Neural cell (in vitro differentiated cells): Measurements from ENCODE around the gene SNRPB.

Experiments used
- EP300 ChIP-seq: fragments of 450-650 bp; conservative IDR thresholded peaks from 2 replicates; pipeline ENCODE4 v1.6.1; 2014; ENCODE audit warnings: antibody characterized with exemption, mild to moderate bottlenecking, moderate library complexity; ENCODE audit not compliant: poor library complexity, severe bottlenecking
- EZH2 ChIP-seq: fragments of 200-600, 300-800 bp; shearing (Covaris generic), sonication (generic); IDR thresholded peaks from 2 replicates; pipeline ENCODE4 v1.6.1; 2014; ENCODE audit warnings: antibody characterized with exemption, low read length, borderline replicate concordance, mild to moderate bottlenecking; ENCODE audit not compliant: insufficient read depth, poor library complexity, severe bottlenecking
- POLR2AphosphoS5 ChIP-seq: IDR thresholded peaks from 2 replicates; pipeline ENCODE4 v1.6.1; 2012
- RAD21 ChIP-seq: fragments of 450-650 bp; conservative IDR thresholded peaks from 2 replicates; pipeline ENCODE4 v1.6.1; 2014; ENCODE audit warnings: antibody characterized with exemption, mild to moderate bottlenecking, moderate library complexity
- TAF1 ChIP-seq: IDR thresholded peaks from 2 replicates; pipeline ENCODE4 v1.6.1; 2012; ENCODE audit warnings: low read depth
- TF ChIP-seq, protein P1 (sequence below): fragments of 450-650 bp; IDR thresholded peaks from 2 replicates; pipeline ENCODE4 v1.5.1; 2014; ENCODE audit warnings: antibody characterized with exemption, mild to moderate bottlenecking, moderate library complexity; ENCODE audit not compliant: poor library complexity, severe bottlenecking
- TF ChIP-seq, protein P2 (sequence below): IDR thresholded peaks from 2 replicates; pipeline ENCODE4 v1.6.1; 2012; ENCODE audit warnings: borderline replicate concordance

DNA sequence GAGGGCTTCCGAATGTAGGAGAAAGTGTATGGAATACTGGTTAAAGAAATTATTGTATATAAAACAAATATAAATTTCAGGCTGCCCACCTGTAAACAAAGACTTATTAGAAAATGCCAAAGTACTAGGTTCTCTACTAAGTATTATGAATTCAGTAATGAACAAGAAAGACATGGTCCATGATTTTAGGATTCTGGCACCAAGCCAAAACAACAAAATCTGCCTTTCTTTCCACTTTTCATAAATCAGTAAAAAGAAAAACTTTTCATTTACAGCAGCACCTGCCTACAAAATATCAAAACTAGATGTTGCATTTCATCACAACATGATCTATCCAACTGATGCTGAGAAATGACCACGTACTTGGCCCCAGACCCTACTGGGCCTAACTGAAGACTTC, 14.5 kb upstream of the SNRPB start:
- TF ChIP-seq POLR2AphosphoS5 (no peak), EZH2 (no peak), TAF1 (no peak), RAD21 (no peak), EP300 (no peak)
- TF ChIP-seq, protein P1, sequence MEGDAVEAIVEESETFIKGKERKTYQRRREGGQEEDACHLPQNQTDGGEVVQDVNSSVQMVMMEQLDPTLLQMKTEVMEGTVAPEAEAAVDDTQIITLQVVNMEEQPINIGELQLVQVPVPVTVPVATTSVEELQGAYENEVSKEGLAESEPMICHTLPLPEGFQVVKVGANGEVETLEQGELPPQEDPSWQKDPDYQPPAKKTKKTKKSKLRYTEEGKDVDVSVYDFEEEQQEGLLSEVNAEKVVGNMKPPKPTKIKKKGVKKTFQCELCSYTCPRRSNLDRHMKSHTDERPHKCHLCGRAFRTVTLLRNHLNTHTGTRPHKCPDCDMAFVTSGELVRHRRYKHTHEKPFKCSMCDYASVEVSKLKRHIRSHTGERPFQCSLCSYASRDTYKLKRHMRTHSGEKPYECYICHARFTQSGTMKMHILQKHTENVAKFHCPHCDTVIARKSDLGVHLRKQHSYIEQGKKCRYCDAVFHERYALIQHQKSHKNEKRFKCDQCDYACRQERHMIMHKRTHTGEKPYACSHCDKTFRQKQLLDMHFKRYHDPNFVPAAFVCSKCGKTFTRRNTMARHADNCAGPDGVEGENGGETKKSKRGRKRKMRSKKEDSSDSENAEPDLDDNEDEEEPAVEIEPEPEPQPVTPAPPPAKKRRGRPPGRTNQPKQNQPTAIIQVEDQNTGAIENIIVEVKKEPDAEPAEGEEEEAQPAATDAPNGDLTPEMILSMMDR: no peak
- TF ChIP-seq, protein P2, sequence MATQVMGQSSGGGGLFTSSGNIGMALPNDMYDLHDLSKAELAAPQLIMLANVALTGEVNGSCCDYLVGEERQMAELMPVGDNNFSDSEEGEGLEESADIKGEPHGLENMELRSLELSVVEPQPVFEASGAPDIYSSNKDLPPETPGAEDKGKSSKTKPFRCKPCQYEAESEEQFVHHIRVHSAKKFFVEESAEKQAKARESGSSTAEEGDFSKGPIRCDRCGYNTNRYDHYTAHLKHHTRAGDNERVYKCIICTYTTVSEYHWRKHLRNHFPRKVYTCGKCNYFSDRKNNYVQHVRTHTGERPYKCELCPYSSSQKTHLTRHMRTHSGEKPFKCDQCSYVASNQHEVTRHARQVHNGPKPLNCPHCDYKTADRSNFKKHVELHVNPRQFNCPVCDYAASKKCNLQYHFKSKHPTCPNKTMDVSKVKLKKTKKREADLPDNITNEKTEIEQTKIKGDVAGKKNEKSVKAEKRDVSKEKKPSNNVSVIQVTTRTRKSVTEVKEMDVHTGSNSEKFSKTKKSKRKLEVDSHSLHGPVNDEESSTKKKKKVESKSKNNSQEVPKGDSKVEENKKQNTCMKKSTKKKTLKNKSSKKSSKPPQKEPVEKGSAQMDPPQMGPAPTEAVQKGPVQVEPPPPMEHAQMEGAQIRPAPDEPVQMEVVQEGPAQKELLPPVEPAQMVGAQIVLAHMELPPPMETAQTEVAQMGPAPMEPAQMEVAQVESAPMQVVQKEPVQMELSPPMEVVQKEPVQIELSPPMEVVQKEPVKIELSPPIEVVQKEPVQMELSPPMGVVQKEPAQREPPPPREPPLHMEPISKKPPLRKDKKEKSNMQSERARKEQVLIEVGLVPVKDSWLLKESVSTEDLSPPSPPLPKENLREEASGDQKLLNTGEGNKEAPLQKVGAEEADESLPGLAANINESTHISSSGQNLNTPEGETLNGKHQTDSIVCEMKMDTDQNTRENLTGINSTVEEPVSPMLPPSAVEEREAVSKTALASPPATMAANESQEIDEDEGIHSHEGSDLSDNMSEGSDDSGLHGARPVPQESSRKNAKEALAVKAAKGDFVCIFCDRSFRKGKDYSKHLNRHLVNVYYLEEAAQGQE: no peak
